Mesendoderm (in vitro differentiated cells): Measurements from ENCODE around the gene ABCA7.

Source experiments
- DNase-seq: peaks from one replicate; pipeline ENCODE4 v3.0.0; 2013
- H2AK5ac ChIP-seq: 2 replicates; pipeline ENCODE4 v1.6.1; 2013; ENCODE audit warnings: low read length, inconsistent platforms
- H2BK120ac ChIP-seq: 2 replicates; pipeline ENCODE4 v1.6.1; 2013; ENCODE audit warnings: low read depth, mild to moderate bottlenecking, low read length, moderate library complexity, mixed read lengths
- H2BK15ac ChIP-seq: replicated peaks from 2 replicates; pipeline ENCODE4 v1.6.1; 2013; ENCODE audit warnings: low read depth, mild to moderate bottlenecking, moderate library complexity
- H2BK5ac ChIP-seq: 2 replicates; pipeline ENCODE4 v1.6.1; 2013; ENCODE audit warnings: low read length, inconsistent platforms
- H3K18ac ChIP-seq: 2 replicates; pipeline ENCODE4 v1.6.1; 2013; ENCODE audit warnings: mild to moderate bottlenecking, low read length, mixed read lengths
- H3K23ac ChIP-seq: one replicate; pipeline ENCODE4 v1.6.1; 2013; ENCODE audit warnings: low read length
- H3K27ac ChIP-seq: 2 replicates; pipeline ENCODE4 v1.5.1; 2013; ENCODE audit warnings: low read depth, mild to moderate bottlenecking, inconsistent platforms, low read length, moderate library complexity
- H3K27me3 ChIP-seq: 2 replicates; pipeline ENCODE4 v1.6.1; 2013; ENCODE audit warnings: low read length, control low read depth, mild to moderate bottlenecking, inconsistent platforms; ENCODE audit not compliant: insufficient read depth, poor library complexity
- H3K36me3 ChIP-seq: 2 replicates; pipeline ENCODE4 v1.6.1; 2013; ENCODE audit warnings: low read length, inconsistent platforms; ENCODE audit not compliant: control insufficient read depth, insufficient read depth
- H3K4ac ChIP-seq: one replicate; pipeline ENCODE4 v1.6.1; 2013; ENCODE audit warnings: low read depth, mild to moderate bottlenecking, low read length, moderate library complexity
- H3K4me1 ChIP-seq: 2 replicates; pipeline ENCODE4 v1.6.1; 2013; ENCODE audit warnings: low read depth, low read length, inconsistent platforms; ENCODE audit not compliant: control insufficient read depth
- H3K4me2 ChIP-seq: 2 replicates; pipeline ENCODE4 v1.6.1; 2013; ENCODE audit warnings: low read length
- H3K4me3 ChIP-seq: 2 replicates; pipeline ENCODE4 v1.5.1; 2013; ENCODE audit warnings: mild to moderate bottlenecking, low read length
- H3K56ac ChIP-seq: one replicate; pipeline ENCODE4 v1.6.1; 2013; ENCODE audit warnings: low read length
- H3K79me1 ChIP-seq: 2 replicates; pipeline ENCODE4 v1.6.1; 2013; ENCODE audit warnings: low read length, inconsistent platforms
- H3K79me2 ChIP-seq: 2 replicates; pipeline ENCODE4 v1.6.1; 2013; ENCODE audit warnings: mild to moderate bottlenecking, low read length; ENCODE audit not compliant: control insufficient read depth, insufficient read depth
- H3K9ac ChIP-seq: 2 replicates; pipeline ENCODE4 v1.6.1; 2013; ENCODE audit warnings: low read length, inconsistent platforms
- H4K5ac ChIP-seq: one replicate; pipeline ENCODE4 v1.6.1; 2013; ENCODE audit warnings: low read length
- H4K8ac ChIP-seq: one replicate; pipeline ENCODE4 v1.6.1; 2013; ENCODE audit warnings: low read depth, mild to moderate bottlenecking, control low read depth, low read length, moderate library complexity
- WGBS: extraction: QIAGEN DNeasy Blood & Tissue Kit; methylation state at CpG from one replicate; pipeline ENCODE4 v1.1.7; 2013; ENCODE audit warnings: low lambda C conversion rate, missing lambda C conversion rate; ENCODE audit not compliant: insufficient coverage; ENCODE audit errors: extremely low coverage; 5-methylcytosine and 5-hydroxymethylcytosine counted together

Gene ABCA7

DNA sequence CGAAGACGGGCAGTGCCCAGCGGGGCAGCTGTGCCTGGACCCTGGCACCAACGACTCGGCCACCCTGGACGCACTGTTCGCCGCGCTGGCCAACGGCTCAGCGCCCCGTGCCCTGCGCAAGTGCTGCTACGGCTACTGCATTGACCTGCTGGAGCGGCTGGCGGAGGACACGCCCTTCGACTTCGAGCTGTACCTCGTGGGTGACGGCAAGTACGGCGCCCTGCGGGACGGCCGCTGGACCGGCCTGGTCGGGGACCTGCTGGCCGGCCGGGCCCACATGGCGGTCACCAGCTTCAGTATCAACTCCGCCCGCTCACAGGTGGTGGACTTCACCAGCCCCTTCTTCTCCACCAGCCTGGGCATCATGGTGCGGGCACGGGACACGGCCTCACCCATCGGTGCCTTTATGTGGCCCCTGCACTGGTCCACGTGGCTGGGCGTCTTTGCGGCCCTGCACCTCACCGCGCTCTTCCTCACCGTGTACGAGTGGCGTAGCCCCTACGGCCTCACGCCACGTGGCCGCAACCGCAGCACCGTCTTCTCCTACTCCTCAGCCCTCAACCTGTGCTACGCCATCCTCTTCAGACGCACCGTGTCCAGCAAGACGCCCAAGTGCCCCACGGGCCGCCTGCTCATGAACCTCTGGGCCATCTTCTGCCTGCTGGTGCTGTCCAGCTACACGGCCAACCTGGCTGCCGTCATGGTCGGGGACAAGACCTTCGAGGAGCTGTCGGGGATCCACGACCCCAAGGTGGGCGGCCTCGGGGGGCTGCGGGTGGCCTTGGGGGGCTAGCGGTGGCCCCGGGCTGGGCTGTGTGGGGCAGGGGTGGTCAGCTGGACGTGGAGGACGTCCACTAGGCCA lies 34.9 kb upstream of the ABCA7 start:
- Histone ChIP-seq H4K8ac (no peak overlapping the region), H2BK15ac (no peak overlapping the region), H3K79me1 (no peaks in the 10 kb centered on the region), H3K23ac (no peak overlapping the region), H3K4ac (no peak overlapping the region), H2BK5ac (no peak overlapping the region), H3K4me1 (no peaks in the 10 kb centered on the region), H2BK120ac (no peak overlapping the region), H3K36me3 (no peaks in the 10 kb centered on the region), H2AK5ac (no peak overlapping the region), H3K27ac (no peak overlapping the region), H4K5ac (no peak overlapping the region), H3K18ac (no peak overlapping the region), H3K56ac (no peak overlapping the region), H3K4me2 (no peak overlapping the region), H3K79me2 (no peaks in the 10 kb centered on the region), H3K4me3 (no peak overlapping the region), H3K27me3 (peaks cover 5% of the 10 kb centered on the region), H3K9ac (no peak overlapping the region)
- WGBS, result no CpG with 5 or more reads among the region's 70 CpGs
- DNase-seq, result no peak

DNA sequence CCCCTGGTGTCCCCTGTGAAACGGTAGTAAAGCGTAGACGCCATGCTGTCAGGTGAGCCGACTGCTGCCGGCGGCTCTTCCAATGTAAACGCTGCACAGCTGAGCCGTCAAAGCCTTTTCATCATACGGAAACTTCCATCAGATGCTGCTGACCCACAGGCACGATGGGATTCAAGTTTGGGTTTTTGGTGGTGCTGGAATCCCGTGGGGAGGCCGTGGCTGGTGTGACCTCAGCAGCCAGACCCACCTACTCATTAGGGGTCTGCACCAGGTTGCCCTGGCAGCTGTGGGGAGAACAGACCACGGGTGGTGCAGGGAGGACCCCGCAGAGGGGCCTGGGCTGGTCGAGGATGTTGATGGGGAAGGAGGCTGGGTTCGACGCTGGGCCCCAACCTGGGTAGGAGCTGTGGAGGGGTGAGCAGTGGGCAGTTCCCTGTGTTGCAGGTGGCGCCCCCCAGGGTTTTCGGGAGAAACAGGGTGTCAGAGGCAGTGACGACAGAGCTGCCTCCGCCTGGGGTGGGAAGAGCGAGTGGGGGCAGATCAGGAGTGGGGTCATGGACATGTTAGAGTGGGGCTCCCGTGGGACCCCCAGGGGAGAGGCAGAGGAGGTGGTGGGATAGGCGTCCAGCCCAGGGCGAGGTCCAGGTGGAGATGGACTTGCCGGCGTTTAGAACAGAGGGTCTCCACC lies 33.1 kb upstream of the ABCA7 start:
- H3K56ac ChIP-seq, result no peak overlapping the region
- H2BK15ac ChIP-seq, result no peak overlapping the region
- no peak overlapping the region for H4K5ac ChIP-seq
- H3K9ac ChIP-seq, result no peak overlapping the region
- no peak overlapping the region for H3K4ac ChIP-seq
- H2BK5ac ChIP-seq, result no peak overlapping the region
- no peaks in the 10 kb centered on the region for H3K27me3 ChIP-seq
- H3K27ac ChIP-seq, result no peak overlapping the region
- H3K4me2 ChIP-seq, result no peak overlapping the region
- no peaks in the 10 kb centered on the region for H3K79me1 ChIP-seq
- H3K36me3 ChIP-seq, result no peaks in the 10 kb centered on the region
- no peak overlapping the region for H3K23ac ChIP-seq
- no peak overlapping the region for H2AK5ac ChIP-seq
- no peaks in the 10 kb centered on the region for H3K4me1 ChIP-seq
- no peak overlapping the region for H3K18ac ChIP-seq
- no peak for DNase-seq
- no peak overlapping the region for H2BK120ac ChIP-seq
- WGBS, result no CpG with 5 or more reads among the region's 27 CpGs
- no peaks in the 10 kb centered on the region for H3K79me2 ChIP-seq
- H4K8ac ChIP-seq, result no peak overlapping the region
- H3K4me3 ChIP-seq, result no peak overlapping the region

DNA sequence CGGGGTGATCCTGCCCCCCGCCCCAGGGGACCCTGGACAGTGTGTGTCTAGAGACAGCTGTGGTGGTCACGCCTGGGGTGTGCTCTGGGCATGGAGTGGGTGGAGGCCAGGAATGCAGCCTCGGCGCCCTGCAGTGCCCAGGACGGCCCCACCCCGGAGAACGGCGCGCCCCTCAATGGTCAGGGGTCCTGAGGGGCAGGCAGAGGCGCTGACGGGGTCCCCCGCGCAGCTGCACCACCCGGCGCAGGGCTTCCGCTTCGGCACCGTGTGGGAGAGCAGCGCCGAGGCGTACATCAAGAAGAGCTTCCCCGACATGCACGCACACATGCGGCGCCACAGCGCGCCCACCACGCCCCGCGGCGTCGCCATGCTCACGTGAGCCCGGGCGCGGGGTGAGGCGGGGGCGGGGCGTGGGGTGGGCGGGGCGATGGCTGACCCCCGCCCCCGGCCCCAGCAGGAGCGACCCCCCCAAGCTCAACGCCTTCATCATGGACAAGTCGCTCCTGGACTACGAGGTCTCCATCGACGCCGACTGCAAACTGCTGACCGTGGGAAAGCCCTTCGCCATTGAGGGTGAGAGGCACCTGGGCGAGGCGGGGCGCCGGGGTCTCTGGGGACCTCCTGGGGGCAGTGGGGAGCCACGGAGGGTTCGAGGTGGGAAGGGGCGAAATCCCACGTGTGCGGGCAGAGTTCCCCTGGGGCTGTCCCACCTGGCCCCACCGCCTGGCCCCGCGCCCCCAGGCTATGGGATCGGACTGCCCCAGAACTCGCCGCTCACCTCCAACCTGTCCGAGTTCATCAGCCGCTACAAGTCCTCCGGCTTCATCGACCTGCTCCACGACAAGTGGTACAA lies 32.3 kb upstream of the ABCA7 start:
- no peak overlapping the region for H3K18ac ChIP-seq
- H3K4me2 ChIP-seq, result no peak overlapping the region
- H3K4me1 ChIP-seq, result no peaks in the 10 kb centered on the region
- no peak overlapping the region for H3K27ac ChIP-seq
- no peak overlapping the region for H3K9ac ChIP-seq
- no peak overlapping the region for H3K23ac ChIP-seq
- H2BK120ac ChIP-seq, result no peak overlapping the region
- H3K36me3 ChIP-seq, result no peaks in the 10 kb centered on the region
- no peak overlapping the region for H3K4ac ChIP-seq
- no peak overlapping the region for H2BK5ac ChIP-seq
- no peaks in the 10 kb centered on the region for H3K79me1 ChIP-seq
- no peak overlapping the region for H2BK15ac ChIP-seq
- H2AK5ac ChIP-seq, result no peak overlapping the region
- H3K56ac ChIP-seq, result no peak overlapping the region
- no peaks in the 10 kb centered on the region for H3K79me2 ChIP-seq
- H4K8ac ChIP-seq, result no peak overlapping the region
- H3K27me3 ChIP-seq, result no peaks in the 10 kb centered on the region
- no peak for DNase-seq
- H4K5ac ChIP-seq, result no peak overlapping the region
- no peak overlapping the region for H3K4me3 ChIP-seq
- no CpG with 5 or more reads among the region's 73 CpGs for WGBS

DNA sequence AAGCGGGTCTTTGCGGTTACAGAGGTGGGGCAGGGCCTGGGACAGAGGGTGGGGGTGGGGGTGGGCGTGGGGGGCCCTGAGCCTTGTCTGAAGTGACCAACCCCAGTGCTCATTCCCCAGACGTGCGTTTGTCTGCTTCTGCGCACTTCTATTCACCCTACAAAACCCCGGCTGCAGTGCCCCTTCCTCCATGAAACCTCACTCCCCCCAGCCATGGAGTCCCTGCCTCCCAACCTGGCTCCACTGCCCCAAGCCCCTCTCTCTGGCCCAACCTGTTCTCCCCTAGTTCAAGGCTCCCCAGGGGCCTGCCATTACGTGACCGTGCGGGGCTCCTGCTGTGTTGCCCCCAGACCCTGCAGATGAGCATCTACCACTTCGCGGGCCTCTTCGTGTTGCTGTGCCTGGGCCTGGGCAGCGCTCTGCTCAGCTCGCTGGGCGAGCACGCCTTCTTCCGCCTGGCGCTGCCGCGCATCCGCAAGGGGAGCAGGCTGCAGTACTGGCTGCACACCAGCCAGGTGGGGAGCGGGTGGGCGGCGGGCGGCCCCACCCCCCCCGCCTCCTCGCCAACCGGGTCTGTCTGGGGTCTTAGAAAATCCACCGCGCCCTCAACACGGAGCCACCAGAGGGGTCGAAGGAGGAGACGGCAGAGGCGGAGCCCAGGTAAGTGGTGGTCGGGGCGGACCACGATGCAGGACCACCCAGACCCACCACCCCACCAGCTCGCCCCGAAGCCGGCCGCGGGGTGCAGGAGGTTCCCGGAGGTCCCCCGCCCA lies 31.5 kb upstream of the ABCA7 start:
- Histone ChIP-seq H3K4me2 (no peak overlapping the region), H2BK5ac (no peak overlapping the region), H2AK5ac (no peak overlapping the region), H3K4me1 (no peaks in the 10 kb centered on the region), H2BK120ac (no peak overlapping the region), H3K9ac (no peak overlapping the region), H3K4me3 (no peak overlapping the region), H4K5ac (no peak overlapping the region), H3K27me3 (no peaks in the 10 kb centered on the region), H3K23ac (no peak overlapping the region), H2BK15ac (no peak overlapping the region), H3K36me3 (peaks cover 2% of the 10 kb centered on the region), H3K18ac (no peak overlapping the region), H3K27ac (no peak overlapping the region), H3K79me1 (peaks cover 3% of the 10 kb centered on the region), H3K79me2 (no peaks in the 10 kb centered on the region), H3K4ac (no peak overlapping the region), H4K8ac (no peak overlapping the region), H3K56ac (no peak overlapping the region)
- WGBS, result no CpG with 5 or more reads among the region's 45 CpGs
- DNase-seq, result no peak
